ENCODE measurements around the gene ARRDC4. TPM values are rescaled to one million over a fixed set of nuclear protein-coding genes. Genes with fewer than 3 reads are reported as not detected.

The ARRDC4 gene
- total and polyA plus RNA-seq, 4 experiments from 2014 or later = 0.76 to 1.5 (median 0.83) TPM

DNA sequence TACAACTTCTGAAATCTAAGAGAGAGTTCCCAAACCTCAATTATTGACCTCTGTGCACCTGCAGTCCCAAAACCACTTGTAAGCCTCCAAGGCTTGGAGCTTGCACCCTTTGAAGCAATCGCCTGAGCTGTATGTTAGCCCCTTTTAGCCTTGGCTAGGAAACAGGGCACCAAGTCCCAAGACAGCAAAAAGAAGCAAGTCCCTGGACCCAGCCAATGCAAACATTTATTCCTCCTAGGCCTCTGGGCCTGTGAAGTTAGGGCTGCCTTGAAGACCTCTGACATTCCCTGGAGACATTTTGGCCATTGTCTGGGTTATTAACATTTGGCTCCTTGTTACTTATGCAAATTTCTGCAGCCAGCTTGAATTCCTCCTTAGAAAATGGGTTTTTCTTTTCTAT is 26.9 kb upstream of the ARRDC4 start:
- Histone ChIP-seq H3K27ac (ENCODE audit: low read depth, low read length) (no peak overlapping the region), H3K4me3 (ENCODE audit: low read length in 2 of 2) (no peak overlapping the region), H3K27me3 (ENCODE audit: insufficient read depth, low read length) (no peaks in the 10 kb centered on the region), H3K9me3 (ENCODE audit: control insufficient read depth in 1 of 2, low read length in 2 of 2) (no peaks in the 10 kb centered on the region), H3K4me1 (ENCODE audit: insufficient read depth, low read length) (no peaks in the 10 kb centered on the region), H3K36me3 (ENCODE audit: insufficient read depth, low read length) (no peaks in the 10 kb centered on the region)
- H3K9me3 Mint-ChIP-seq = peaks cover 0 to 43% (median 19%) of the 10 kb centered on the region in 8 donors
- CTCF ChIA-PET (ENCODE audit: partially characterized antibody) = no interaction called here
- no peaks in the 10 kb centered on the region for H3K4me1 Mint-ChIP-seq
- POLR2A ChIA-PET (ENCODE audit: partially characterized antibody) = no interaction called here
- peaks cover 0 to 2% of the 10 kb centered on the region in 2 donors for H3K36me3 Mint-ChIP-seq
- intact Hi-C loops (cut with micrococcal nuclease) = no loop called here
- no peak for DNase-seq
- no peak overlapping the region for H3K4me3 Mint-ChIP-seq
- no peaks in the 10 kb centered on the region for H3K27me3 Mint-ChIP-seq
- H3K27ac Mint-ChIP-seq = no peak overlapping the region

GRCh38 chr15:97940993-97941392 is 19.5 kb upstream of the ARRDC4 start:
- Mint-ChIP-seq H3K27me3 (no peaks in the 10 kb centered on the region), H3K9me3 (peaks cover 0 to under 1% (median 0%) of the 10 kb centered on the region in 8 donors), H3K4me3 (no peak overlapping the region), H3K27ac (no peak overlapping the region), H3K36me3 (no peaks in the 10 kb centered on the region), H3K4me1 (no peaks in the 10 kb centered on the region)
- intact Hi-C loops (cut with micrococcal nuclease) = no loop called here
- Histone ChIP-seq H3K4me1 (ENCODE audit: insufficient read depth, low read length) (no peaks in the 10 kb centered on the region), H3K9me3 (ENCODE audit: control insufficient read depth in 1 of 2, low read length in 2 of 2) (no peaks in the 10 kb centered on the region), H3K36me3 (ENCODE audit: insufficient read depth, low read length) (no peaks in the 10 kb centered on the region), H3K27ac (ENCODE audit: low read depth, low read length) (no peak overlapping the region), H3K27me3 (ENCODE audit: insufficient read depth, low read length) (no peaks in the 10 kb centered on the region), H3K4me3 (ENCODE audit: low read length in 2 of 2) (no peak overlapping the region)
- ChIA-PET POLR2A (ENCODE audit: partially characterized antibody) (no interaction called here), CTCF (ENCODE audit: partially characterized antibody) (no interaction called here)
- no peak for DNase-seq

DNA sequence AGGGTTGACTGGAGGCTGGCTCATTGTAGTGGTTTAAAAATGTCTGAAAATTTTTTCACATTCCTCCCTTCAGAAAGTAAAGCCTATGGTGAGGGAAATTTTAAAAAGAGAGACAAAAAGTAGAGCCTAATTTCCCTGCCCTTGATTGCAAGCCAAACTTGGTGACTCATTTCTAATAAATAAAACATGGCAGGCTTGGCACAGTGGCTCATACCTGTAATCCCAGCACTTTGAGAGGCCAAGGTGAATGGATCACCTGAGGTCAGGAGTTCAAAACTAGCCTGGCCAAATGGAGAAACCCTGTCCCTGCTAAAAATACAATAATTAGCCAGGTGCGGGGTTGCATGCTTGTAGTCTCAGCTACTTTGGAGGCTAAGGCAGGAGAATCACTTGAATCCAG is 18.9 kb upstream of the ARRDC4 start:
- intact Hi-C loops (cut with micrococcal nuclease) = no loop called here
- Histone ChIP-seq H3K36me3 (ENCODE audit: insufficient read depth, low read length) (no peaks in the 10 kb centered on the region), H3K27me3 (ENCODE audit: insufficient read depth, low read length) (no peaks in the 10 kb centered on the region), H3K9me3 (ENCODE audit: control insufficient read depth in 1 of 2, low read length in 2 of 2) (no peaks in the 10 kb centered on the region), H3K4me1 (ENCODE audit: insufficient read depth, low read length) (no peaks in the 10 kb centered on the region), H3K4me3 (ENCODE audit: low read length in 2 of 2) (no peak overlapping the region), H3K27ac (ENCODE audit: low read depth, low read length) (no peak overlapping the region)
- H3K27ac Mint-ChIP-seq = no peak overlapping the region
- no peaks in the 10 kb centered on the region for H3K36me3 Mint-ChIP-seq
- no peaks in the 10 kb centered on the region for H3K9me3 Mint-ChIP-seq
- CTCF ChIA-PET (ENCODE audit: partially characterized antibody) = no interaction called here
- H3K4me1 Mint-ChIP-seq = no peaks in the 10 kb centered on the region
- POLR2A ChIA-PET (ENCODE audit: partially characterized antibody) = no interaction called here
- H3K4me3 Mint-ChIP-seq = no peak overlapping the region
- no peaks in the 10 kb centered on the region for H3K27me3 Mint-ChIP-seq
- DNase-seq = no peak

DNA sequence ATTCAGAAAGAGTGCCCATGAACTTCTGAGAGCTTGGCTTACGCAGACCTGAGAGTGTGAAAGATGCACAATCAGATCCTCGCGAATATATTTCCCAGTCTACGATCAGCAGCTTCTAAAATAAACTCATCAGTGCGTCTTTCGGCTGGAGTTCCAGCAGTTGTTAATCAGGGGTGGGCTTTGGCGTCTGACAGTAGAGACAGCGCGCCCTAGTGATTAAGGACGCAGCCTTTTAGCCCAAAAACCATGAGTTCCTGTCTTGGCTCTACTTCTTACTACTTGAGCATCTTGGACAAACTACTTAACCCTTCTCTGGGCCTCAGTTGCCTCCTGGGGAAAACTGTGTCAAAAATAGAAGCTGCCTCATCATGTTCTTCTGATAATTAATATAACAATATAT is 15.8 kb upstream of the ARRDC4 start:
- Histone ChIP-seq H3K4me1 (ENCODE audit: insufficient read depth, low read length) (no peaks in the 10 kb centered on the region), H3K36me3 (ENCODE audit: insufficient read depth, low read length) (no peaks in the 10 kb centered on the region), H3K27me3 (ENCODE audit: insufficient read depth, low read length) (no peaks in the 10 kb centered on the region), H3K4me3 (ENCODE audit: low read length in 2 of 2) (no peak overlapping the region), H3K9me3 (ENCODE audit: control insufficient read depth in 1 of 2, low read length in 2 of 2) (no peaks in the 10 kb centered on the region), H3K27ac (ENCODE audit: low read depth, low read length) (no peak overlapping the region)
- no peaks in the 10 kb centered on the region for H3K4me1 Mint-ChIP-seq
- CTCF ChIA-PET (ENCODE audit: partially characterized antibody) = interaction anchor here (1.3 kb wide), 1 partner anchor 9 kb away, joined by 3 read pairs; no protein-coding TSS in a partner anchor
- intact Hi-C loops (cut with micrococcal nuclease) = no loop called here
- no peaks in the 10 kb centered on the region for H3K36me3 Mint-ChIP-seq
- POLR2A ChIA-PET (ENCODE audit: partially characterized antibody) = no interaction called here
- peaks cover 0 to 2% (median 0%) of the 10 kb centered on the region in 8 donors for H3K9me3 Mint-ChIP-seq
- H3K4me3 Mint-ChIP-seq = no peak overlapping the region
- DNase-seq = no peak
- no peaks in the 10 kb centered on the region for H3K27me3 Mint-ChIP-seq
- H3K27ac Mint-ChIP-seq = no peak overlapping the region

DNA sequence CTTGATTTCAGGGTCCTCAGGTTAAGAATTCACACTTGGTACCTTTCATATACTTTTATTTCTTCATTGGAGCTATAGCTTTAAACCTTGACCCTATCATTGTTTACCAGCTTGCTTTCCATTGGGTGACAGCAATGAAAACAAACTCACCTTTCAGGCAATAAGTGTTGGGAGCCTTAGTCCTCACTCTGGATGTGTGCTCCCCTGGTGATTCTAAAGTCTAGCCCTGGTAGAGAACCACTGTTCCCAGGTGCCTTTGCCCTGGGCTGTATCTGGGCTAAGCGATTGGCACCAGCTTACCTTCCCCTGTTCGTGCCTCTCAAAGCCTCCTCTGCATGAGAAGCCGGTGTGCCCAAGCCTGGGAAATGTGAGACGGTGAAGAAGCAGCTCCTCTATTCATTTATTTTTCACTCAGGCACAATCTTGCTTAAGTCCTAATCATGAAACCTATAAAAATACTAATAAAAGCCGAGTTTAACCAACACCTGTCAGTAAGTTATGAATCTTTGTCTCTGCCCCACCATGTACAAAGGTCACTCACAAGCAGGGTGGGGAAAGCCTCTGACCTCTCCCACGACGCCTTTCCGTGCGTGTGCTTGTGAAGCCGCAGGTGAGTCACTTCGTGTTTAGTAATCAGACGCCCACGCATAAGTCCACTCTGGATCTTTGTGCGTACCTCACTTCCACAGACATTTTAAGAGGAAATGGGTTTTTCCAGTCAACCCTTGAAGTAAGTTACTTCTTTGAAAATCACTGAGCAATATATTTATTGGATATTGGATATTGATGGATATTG is 12.8 kb upstream of the ARRDC4 start:
- no peaks in the 10 kb centered on the region for H3K36me3 Mint-ChIP-seq
- no peaks in the 10 kb centered on the region for H3K27me3 Mint-ChIP-seq
- no peak for DNase-seq
- Histone ChIP-seq H3K27me3 (ENCODE audit: insufficient read depth, low read length) (no peaks in the 10 kb centered on the region), H3K4me1 (ENCODE audit: insufficient read depth, low read length) (no peaks in the 10 kb centered on the region), H3K36me3 (ENCODE audit: insufficient read depth, low read length) (no peaks in the 10 kb centered on the region), H3K4me3 (ENCODE audit: low read length in 2 of 2) (no peak overlapping the region), H3K9me3 (ENCODE audit: control insufficient read depth in 1 of 2, low read length in 2 of 2) (no peaks in the 10 kb centered on the region), H3K27ac (ENCODE audit: low read depth, low read length) (no peak overlapping the region)
- no peaks in the 10 kb centered on the region for H3K4me1 Mint-ChIP-seq
- no peak overlapping the region for H3K27ac Mint-ChIP-seq
- H3K9me3 Mint-ChIP-seq = peaks cover 0 to 2% (median 0%) of the 10 kb centered on the region in 8 donors
- intact Hi-C loops (cut with micrococcal nuclease) = no loop called here
- CTCF ChIA-PET (ENCODE audit: partially characterized antibody) = no interaction called here
- POLR2A ChIA-PET (ENCODE audit: partially characterized antibody) = no interaction called here
- no peak overlapping the region for H3K4me3 Mint-ChIP-seq

- intact Hi-C loops (cut with micrococcal nuclease) = no loop called here
- no peak overlapping the region for H3K4me3 ChIP-seq (ENCODE audit: low read length in 2 of 2)
- H3K27ac ChIP-seq (ENCODE audit: low read depth, low read length) = no peak overlapping the region
- DNase-seq = no peak
- peaks cover 2 to 10% (median 3%) of the 10 kb centered on the region in 8 donors for H3K9me3 Mint-ChIP-seq
- H3K27me3 ChIP-seq (ENCODE audit: insufficient read depth, low read length) = no peaks in the 10 kb centered on the region
- ChIA-PET POLR2A (ENCODE audit: partially characterized antibody) (no interaction called here), CTCF (ENCODE audit: partially characterized antibody) (interaction anchor here (1.2 kb wide), 1 partner anchor 8 kb away, joined by 3 read pairs; no protein-coding TSS in a partner anchor)
- H3K4me1 ChIP-seq (ENCODE audit: insufficient read depth, low read length) = no peaks in the 10 kb centered on the region
- no peak overlapping the region for H3K4me3 Mint-ChIP-seq
- no peaks in the 10 kb centered on the region for H3K36me3 ChIP-seq (ENCODE audit: insufficient read depth, low read length)
- H3K27ac Mint-ChIP-seq = no peak overlapping the region
- no peaks in the 10 kb centered on the region for H3K9me3 ChIP-seq (ENCODE audit: control insufficient read depth in 1 of 2, low read length in 2 of 2)
- no peaks in the 10 kb centered on the region for H3K4me1 Mint-ChIP-seq
- no peaks in the 10 kb centered on the region for H3K27me3 Mint-ChIP-seq
- no peaks in the 10 kb centered on the region for H3K36me3 Mint-ChIP-seq
These were observed 7.2 kb upstream of the ARRDC4 start for GRCh38 chr15:97953254-97953653.

- no peak overlapping the region for H3K27ac ChIP-seq (ENCODE audit: low read depth, low read length)
- no peaks in the 10 kb centered on the region for H3K4me1 ChIP-seq (ENCODE audit: insufficient read depth, low read length)
- ChIA-PET CTCF (ENCODE audit: partially characterized antibody) (interaction anchor here (1.2 kb wide), 1 partner anchor 8 kb away, joined by 3 read pairs; no protein-coding TSS in a partner anchor), POLR2A (ENCODE audit: partially characterized antibody) (no interaction called here)
- no peaks in the 10 kb centered on the region for H3K36me3 ChIP-seq (ENCODE audit: insufficient read depth, low read length)
- H3K4me3 Mint-ChIP-seq = no peak overlapping the region
- H3K27ac Mint-ChIP-seq = no peak overlapping the region
- no peak overlapping the region for H3K4me3 ChIP-seq (ENCODE audit: low read length in 2 of 2)
- H3K4me1 Mint-ChIP-seq = no peaks in the 10 kb centered on the region
- H3K27me3 Mint-ChIP-seq = no peaks in the 10 kb centered on the region
- H3K9me3 Mint-ChIP-seq = peaks cover 2 to 10% (median 3%) of the 10 kb centered on the region in 8 donors
- no peaks in the 10 kb centered on the region for H3K9me3 ChIP-seq (ENCODE audit: control insufficient read depth in 1 of 2, low read length in 2 of 2)
- DNase-seq = no peak
- H3K27me3 ChIP-seq (ENCODE audit: insufficient read depth, low read length) = no peaks in the 10 kb centered on the region
- no peaks in the 10 kb centered on the region for H3K36me3 Mint-ChIP-seq
- intact Hi-C loops (cut with micrococcal nuclease) = no loop called here
These were observed 6.8 kb upstream of the ARRDC4 start for GRCh38 chr15:97953748-97954147.

Measured in CD4-positive, alpha-beta memory T cell (primary cell).